Stimulated activated CD4-positive, alpha-beta T cell treated with anti-CD3 and anti-CD28 coated beads, Interleukin-2, amount 100 ng/mL, for 24 hours (primary cell): ENCODE measurements around the gene SKP2.

Experiments
- DNase-seq, 2 donors: peaks; one replicate each; pipeline ENCODE4 v3.0.0-alpha.2; 2020

Gene SKP2

GRCh38 chr5:36205329-36205728 lies 53.4 kb downstream of the SKP2 start:
- no peak for DNase-seq

GRCh38 chr5:36206913-36207312 lies 55.0 kb downstream of the SKP2 start:
- DNase-seq = no peak

GRCh38 chr5:36208786-36209185 lies 56.9 kb downstream of the SKP2 start:
- no peak for DNase-seq

- no peak for DNase-seq
Observed at GRCh38 chr5:36209664-36210063, 57.8 kb downstream of the SKP2 start.

GRCh38 chr5:36214436-36214835 lies 62.5 kb downstream of the SKP2 start:
- DNase-seq = no peak

GRCh38 chr5:36215910-36216309 lies 64.0 kb downstream of the SKP2 start:
- no peak for DNase-seq

- no peak for DNase-seq
Observed at GRCh38 chr5:36217567-36217966, 65.7 kb downstream of the SKP2 start.

GRCh38 chr5:36217988-36218387 lies 66.1 kb downstream of the SKP2 start:
- DNase-seq = no peak

GRCh38 chr5:36222620-36223019 lies 70.7 kb downstream of the SKP2 start:
- no peak for DNase-seq

- no peak for DNase-seq
Observed at GRCh38 chr5:36227046-36227445, 75.1 kb downstream of the SKP2 start.

GRCh38 chr5:36228505-36228904 lies 76.6 kb downstream of the SKP2 start:
- DNase-seq = no peak

GRCh38 chr5:36230151-36230790 lies 78.4 kb downstream of the SKP2 start:
- no peak for DNase-seq

GRCh38 chr5:36232533-36232932 lies 80.6 kb downstream of the SKP2 start:
- no peak for DNase-seq
